A549 (cell line): ENCODE results near the gene MALRD1. TPM values are rescaled to one million over a fixed set of nuclear protein-coding genes. Genes with fewer than 3 reads are reported as not detected.

Source experiments
- ATAC-seq, 2 experiments: fragments of 200-7000 bp in 1 of 2; fragments of >200 bp in 1 of 2; cut with Nextera tagmentation in 1 of 2; cut with Tn5 transposase in 1 of 2; 3 replicates each; pipeline versions ENCODE4 v1.8.0 to v1.9.1; 2018 to 2020; ENCODE audit warnings: mild to moderate bottlenecking in 1 of 2, moderate library complexity in 1 of 2
- CTCF ChIA-PET: fragments of 300-600 bp; sonication (Branson Sonifier 250); formaldehyde crosslinking; extraction: SDS; loops from one replicate; lab custom pipeline; 2021; ENCODE audit warnings: antibody characterized with exemption, inconsistent platforms; lab: Yijun Ruan, JAX
- POLR2A ChIA-PET: fragments of 350-600 bp; formaldehyde crosslinking; extraction: SDS; loops from one replicate; lab custom pipeline; 2021; ENCODE audit warnings: antibody characterized with exemption, inconsistent platforms; lab: Yijun Ruan, JAX
- DNase-seq, 2 experiments: peaks; one replicate each; pipeline versions ENCODE4 v3.0.0 to v3.0.0-alpha.2; 2011 to 2016; ENCODE audit warnings: low read depth in 1 of 2, low spot score in 1 of 2
- FAIRE-seq: peaks from 2 replicates; lab custom pipeline; 2011; peaks lifted over from hg19 to GRCh38; lab: Jason Lieb, UNC
- H3K27ac ChIP-seq, 2 experiments: fragments of >200 bp; sonication (Bioruptor Twin); formaldehyde crosslinking; 3 replicates each; pipeline ENCODE4 v1.5.1; 2016 to 2017
- H3K4me1 ChIP-seq: fragments of >200 bp; sonication (Bioruptor Twin); formaldehyde crosslinking; 3 replicates; pipeline ENCODE4 v1.6.1; 2016
- H3K4me2 ChIP-seq: fragments of >200 bp; sonication (Bioruptor Twin); formaldehyde crosslinking; 3 replicates; pipeline ENCODE4 v1.6.1; 2016
- H3K4me3 ChIP-seq: fragments of >200 bp; sonication (Bioruptor Twin); formaldehyde crosslinking; 3 replicates; pipeline ENCODE4 v1.5.1; 2016
- H3K9me3 ChIP-seq: fragments of >200 bp; sonication (Bioruptor Twin); formaldehyde crosslinking; 3 replicates; pipeline ENCODE4 v1.6.1; 2016
- ATOH8 ChIP-seq: fragments of 250-450 bp; sonication (Bioruptor Pico); IDR thresholded peaks from 2 replicates; pipeline ENCODE4 v1.5.0; 2020; ENCODE audit warnings: low read depth, mild to moderate bottlenecking, moderate library complexity
- BHLHE40 ChIP-seq: IDR thresholded peaks from 2 replicates; pipeline ENCODE4 v1.6.1; 2012; ENCODE audit warnings: low read depth, low read length, inconsistent platforms
- CBX2 ChIP-seq: fragments of 200-600 bp; sonication (generic); IDR thresholded peaks from 2 replicates; pipeline ENCODE4 v1.6.1; 2016; ENCODE audit warnings: low read depth, mild to moderate bottlenecking, borderline replicate concordance
- CBX8 ChIP-seq: fragments of 200-600 bp; sonication (generic); IDR thresholded peaks from 2 replicates; pipeline ENCODE4 v1.6.1; 2016
- CEBPB ChIP-seq, 2 experiments: fragments of >200 bp in 1 of 2; sonication (Bioruptor Twin) in 1 of 2; formaldehyde crosslinking in 1 of 2; IDR thresholded peaks; 2 replicates each; pipeline ENCODE4 v1.6.1; 2012 to 2016
- CHD4 ChIP-seq: fragments of 200-600 bp; sonication (generic); IDR thresholded peaks from 2 replicates; pipeline ENCODE4 v1.6.1; 2016; ENCODE audit warnings: antibody characterized with exemption, mild to moderate bottlenecking, borderline replicate concordance
- E2F6 ChIP-seq: IDR thresholded peaks from 2 replicates; pipeline ENCODE4 v1.6.1; 2012; ENCODE audit warnings: low read depth, borderline replicate concordance
- EHF ChIP-seq: fragments of 250-450 bp; sonication (Bioruptor Pico); IDR thresholded peaks from 2 replicates; pipeline ENCODE4 v1.5.0; 2020; ENCODE audit warnings: mild to moderate bottlenecking
- EHMT2 ChIP-seq: fragments of 200-600 bp; sonication (generic); IDR thresholded peaks from 2 replicates; pipeline ENCODE4 v1.6.1; 2016; ENCODE audit warnings: antibody characterized with exemption, low read depth, mild to moderate bottlenecking, moderate library complexity
- ELK1 ChIP-seq: fragments of 150-350 bp; IDR thresholded peaks from 2 replicates; pipeline ENCODE4 v1.6.1; 2014; ENCODE audit warnings: low read depth, mild to moderate bottlenecking, low read length
- EP300 ChIP-seq, 2 experiments: fragments of >200 bp; sonication (Bioruptor Twin); formaldehyde crosslinking; IDR thresholded peaks; 2 replicates in 1 of 2; 3 replicates in 1 of 2; pipeline ENCODE4 v1.6.1; 2016 to 2017
- ESRRA ChIP-seq: fragments of 150-350 bp; IDR thresholded peaks from 2 replicates; pipeline ENCODE4 v1.6.1; 2014; ENCODE audit warnings: mild to moderate bottlenecking, low read length, borderline replicate concordance
- FOXS1 ChIP-seq: fragments of 250-450 bp; sonication (Bioruptor Pico); IDR thresholded peaks from 2 replicates; pipeline ENCODE4 v1.5.0; 2020; ENCODE audit warnings: mild to moderate bottlenecking, moderate library complexity
- HDAC2 ChIP-seq: fragments of 200-600 bp; sonication (generic); IDR thresholded peaks from 2 replicates; pipeline ENCODE4 v1.6.1; 2016
- HEYL ChIP-seq: fragments of 250-450 bp; sonication (Bioruptor Pico); IDR thresholded peaks from 2 replicates; pipeline ENCODE4 v1.8.0; 2021; ENCODE audit warnings: mild to moderate bottlenecking, moderate library complexity
- HMGXB4 ChIP-seq: fragments of 250-450 bp; sonication (Bioruptor Pico); IDR thresholded peaks from 2 replicates; pipeline ENCODE4 v1.5.0; 2021; ENCODE audit warnings: mild to moderate bottlenecking, moderate library complexity, borderline replicate concordance
- HOXA7 ChIP-seq: fragments of 250-450 bp; sonication (Bioruptor Pico); IDR thresholded peaks from 2 replicates; pipeline ENCODE4 v1.5.0; 2020; ENCODE audit warnings: mild to moderate bottlenecking, moderate library complexity
- HOXB13 ChIP-seq: fragments of 250-450 bp; sonication (Bioruptor Pico); IDR thresholded peaks from 2 replicates; pipeline ENCODE4 v1.5.0; 2020; ENCODE audit warnings: low read depth, mild to moderate bottlenecking, moderate library complexity
- JUNB ChIP-seq: fragments of >200 bp; sonication (Bioruptor Twin); formaldehyde crosslinking; IDR thresholded peaks from 2 replicates; pipeline ENCODE4 v1.6.1; 2016
- MAX ChIP-seq: IDR thresholded peaks from 2 replicates; pipeline ENCODE4 v1.6.1; 2012
- NPAS2 ChIP-seq: fragments of 250-450 bp; sonication (Bioruptor Pico); IDR thresholded peaks from 2 replicates; pipeline ENCODE4 v1.8.0; 2022; ENCODE audit warnings: mild to moderate bottlenecking, moderate library complexity, borderline replicate concordance
- NR3C1 ChIP-seq: fragments of >200 bp; sonication (Bioruptor Twin); formaldehyde crosslinking; IDR thresholded peaks from 3 replicates; pipeline ENCODE4 v1.6.1; 2017
- PBX3 ChIP-seq: IDR thresholded peaks from 2 replicates; pipeline ENCODE4 v1.6.1; 2012
- POLR2A ChIP-seq: IDR thresholded peaks from 2 replicates; pipeline ENCODE4 v1.6.1; 2012; ENCODE audit warnings: mild to moderate bottlenecking, low read length
- POLR2AphosphoS2 ChIP-seq: conservative IDR thresholded peaks from 2 replicates; pipeline ENCODE4 v1.6.1; 2012; ENCODE audit warnings: low read length, improper control_type of control experiment, inconsistent platforms
- RAD21 ChIP-seq, 2 experiments: fragments of >200 bp in 1 of 2; sonication (Bioruptor Twin) in 1 of 2; formaldehyde crosslinking in 1 of 2; IDR thresholded peaks in 1 of 2; conservative IDR thresholded peaks in 1 of 2; 2 replicates in 1 of 2; 3 replicates in 1 of 2; pipeline ENCODE4 v1.6.1; 2012 to 2018; ENCODE audit warnings: inconsistent platforms in 1 of 2
- RARB ChIP-seq: fragments of 250-450 bp; sonication (Bioruptor Pico); IDR thresholded peaks from 2 replicates; pipeline ENCODE4 v1.8.0; 2021; ENCODE audit warnings: mild to moderate bottlenecking, moderate library complexity
- RCOR1 ChIP-seq: fragments of 150-350 bp; IDR thresholded peaks from 2 replicates; pipeline ENCODE4 v1.6.1; 2014; ENCODE audit warnings: antibody characterized with exemption, low read length, low read depth
- SREBF2 ChIP-seq: fragments of 450-650 bp; IDR thresholded peaks from 2 replicates; pipeline ENCODE4 v1.6.1; 2014; ENCODE audit warnings: mild to moderate bottlenecking, moderate library complexity
- TP53 ChIP-seq: fragments of 250-450 bp; sonication (Bioruptor Pico); IDR thresholded peaks from 2 replicates; pipeline ENCODE4 v1.5.0; 2021; ENCODE audit warnings: mild to moderate bottlenecking, moderate library complexity
- ZC3H11A ChIP-seq: fragments of 450-650 bp; IDR thresholded peaks from 2 replicates; pipeline ENCODE4 v1.6.1; 2014; ENCODE audit warnings: antibody characterized with exemption, mild to moderate bottlenecking
- ZFP36 ChIP-seq: fragments of 450-650 bp; IDR thresholded peaks from 2 replicates; pipeline ENCODE4 v1.6.1; 2014; ENCODE audit warnings: borderline replicate concordance; ENCODE audit not compliant: partially characterized antibody
- ZNF302 ChIP-seq: fragments of 250-450 bp; sonication (Bioruptor Pico); IDR thresholded peaks from 2 replicates; pipeline ENCODE4 v1.9.0; 2021; ENCODE audit warnings: inconsistent platforms, mild to moderate bottlenecking, moderate library complexity
- WGBS: methylation state at CpG from one replicate; pipeline ENCODE4 v1.1.6; 2017; ENCODE audit errors: missing lambda C conversion rate; 5-methylcytosine and 5-hydroxymethylcytosine counted together
- polyA plus RNA-seq, 4 experiments: library from polyadenylated mRNA; depleted of rRNA in 3 of 4; stranded (reverse); fragments of >200 nt; fragmentation: RNase III in 1 of 4; extraction: RNeasy Plus Mini Kit Qiagen cat#74134 plus additional on column Dnase treatment in 1 of 4; gene quantifications; 2 replicates in 3 of 4; 3 replicates in 1 of 4; pipeline ENCODE4 v1.2.3, GENCODE V29; 2011 to 2017

MALRD1 gene
- polyA plus RNA-seq, 2 of the 4 experiments (the other 2 are of a cell fraction), result not detected

GRCh38 chr10:19043431-19043830, 5.2 kb upstream of the MALRD1 start:
- CTCF ChIA-PET, result interaction anchor here (0.6 kb wide), 1 partner anchor 355 kb away, joined by 3 read pairs; no protein-coding TSS in a partner anchor
- Histone ChIP-seq H3K4me2 (no peak overlapping the region), H3K27ac (no peak overlapping the region), H3K9me3 (no peaks in the 10 kb centered on the region), H3K4me1 (no peaks in the 10 kb centered on the region), H3K4me3 (no peak overlapping the region)
- no peak for ATAC-seq
- TF ChIP-seq SREBF2 (no peak), NPAS2 (no peak), RARB (CRISPR knock-in tag) (no peak), POLR2A (no peak), EHMT2 (no peak)
- FAIRE-seq, result no peak
- no peak for DNase-seq
- POLR2A ChIA-PET, result no interaction called here
- 10% methylated on average over 3 of the region's 3 CpGs for WGBS

- Histone ChIP-seq H3K4me3 (no peak overlapping the region), H3K4me1 (no peaks in the 10 kb centered on the region), H3K4me2 (no peak overlapping the region), H3K27ac (no peak overlapping the region), H3K9me3 (no peaks in the 10 kb centered on the region)
- WGBS, result 4% methylated on average over 1 of the region's 1 CpG
- FAIRE-seq, result no peak
- ATAC-seq, result no peak
- DNase-seq, result no peak
- TF ChIP-seq ZNF302, result no peak
- no peak for TF ChIP-seq ESRRA
- TF ChIP-seq HOXB13, result no peak
- no peak for TF ChIP-seq RAD21 (conservative IDR thresholded peaks at IDR 0.05 in 1 of 2, IDR thresholded peaks at IDR 0.05 in 1 of 2)
- no peak for TF ChIP-seq FOXS1 (CRISPR knock-in tag)
- no peak for TF ChIP-seq CEBPB (IDR thresholded peaks at IDR 0.05)
- no peak for TF ChIP-seq NPAS2
- TF ChIP-seq EHF (CRISPR knock-in tag), result no peak
- TF ChIP-seq ZFP36, result no peak
- TF ChIP-seq JUNB, result no peak
- no peak for TF ChIP-seq NR3C1
- TF ChIP-seq PBX3, result no peak
- ChIA-PET POLR2A (no interaction called here), CTCF (no interaction called here)
Measured at GRCh38 chr10:19046679-19047078, 1.9 kb upstream of the MALRD1 start.

GRCh38 chr10:19048891-19049290, 290 bp downstream of the MALRD1 start:
- POLR2A ChIA-PET, result no interaction called here
- Histone ChIP-seq H3K27ac (no peak overlapping the region), H3K9me3 (no peaks in the 10 kb centered on the region), H3K4me2 (no peak overlapping the region), H3K4me3 (no peak overlapping the region), H3K4me1 (no peaks in the 10 kb centered on the region)
- FAIRE-seq (no peak), ATAC-seq (no peak), DNase-seq (no peak)
- CTCF ChIA-PET, result no interaction called here
- 22% methylated on average over 3 of the region's 3 CpGs for WGBS
- no peak for TF ChIP-seq MAX
- TF ChIP-seq HMGXB4 (CRISPR knock-in tag), result no peak
- no peak for TF ChIP-seq ELK1
- no peak for TF ChIP-seq CHD4
- TF ChIP-seq ATOH8, result no peak
- TF ChIP-seq NPAS2, result no peak
- TF ChIP-seq E2F6, result no peak
- TF ChIP-seq POLR2AphosphoS2, result no peak
- no peak for TF ChIP-seq HEYL (CRISPR knock-in tag)
- TF ChIP-seq CBX2, result no peak
- no peak for TF ChIP-seq HOXA7
- TF ChIP-seq HDAC2, result no peak
- TF ChIP-seq CBX8, result no peak
- no peak for TF ChIP-seq ZC3H11A
- no peak for TF ChIP-seq TP53 (CRISPR knock-in tag)
- no peak for TF ChIP-seq EP300 (IDR thresholded peaks at IDR 0.05)
- TF ChIP-seq BHLHE40, result no peak
- TF ChIP-seq RCOR1, result no peak
- TF ChIP-seq ZFP36, result no peak
